ENCODE results near the gene SDK2. TPM values are rescaled to one million over a fixed set of nuclear protein-coding genes. Genes with fewer than 3 reads are reported as not detected.
A peak's percentile ranks its signal among the peaks of the same experiment; 100 is the strongest.

The SDK2 gene
- total RNA-seq, 1 donor from 2014 or later = 11.2 TPM

DNA sequence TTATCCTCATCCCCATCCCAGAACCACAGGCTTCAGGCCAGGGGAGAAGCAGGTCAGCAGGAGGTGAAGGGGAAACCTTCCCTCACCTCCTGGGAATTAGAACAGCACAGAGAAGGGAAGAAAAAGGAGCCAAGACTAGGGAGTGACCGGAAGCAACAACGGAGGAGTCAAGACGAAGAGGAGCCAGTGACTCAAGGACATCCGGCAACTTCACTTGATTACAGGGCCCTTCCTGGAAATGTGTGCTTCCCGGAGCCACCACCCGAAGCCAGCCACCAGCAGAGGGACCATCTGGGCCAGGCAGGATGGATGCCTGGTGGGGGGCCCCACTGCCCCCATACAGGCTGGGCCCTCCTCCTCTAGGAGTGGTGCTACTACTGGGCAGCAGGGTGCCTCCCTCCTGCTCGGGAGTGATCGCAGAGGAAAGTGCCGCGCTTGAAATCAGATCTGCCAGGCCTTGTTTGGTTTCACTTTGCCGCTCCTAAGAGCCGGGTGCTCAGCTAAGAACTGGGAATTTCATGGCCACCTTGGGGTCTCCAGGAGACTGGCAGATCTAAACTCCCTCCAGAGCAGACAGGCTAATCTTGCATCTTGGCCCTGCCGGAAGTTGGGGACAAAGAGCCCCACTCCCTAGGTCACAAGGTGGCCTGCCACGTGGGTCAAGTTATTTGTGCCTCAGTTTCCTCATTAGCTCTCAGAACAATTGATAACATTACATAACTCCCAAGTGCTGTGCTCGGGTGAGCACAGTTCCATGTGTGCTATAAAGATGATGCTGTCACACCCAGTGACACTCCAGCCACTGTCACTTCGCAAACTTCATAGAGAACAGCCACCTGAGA is 339.1 kb downstream of the SDK2 start:
- Mint-ChIP-seq H3K4me3 (ENCODE audit: unreplicated experiment) (peak overlapping the region; percentile 47), H3K4me1 (ENCODE audit: low read depth, unreplicated experiment) (peaks cover 24% of the 10 kb centered on the region), H3K9me3 (ENCODE audit: unreplicated experiment) (no peaks in the 10 kb centered on the region), H3K27ac (ENCODE audit: unreplicated experiment) (no peak overlapping the region), H3K36me3 (ENCODE audit: low read depth, unreplicated experiment) (no peaks in the 10 kb centered on the region), H3K27me3 (ENCODE audit: low read depth, unreplicated experiment) (no peaks in the 10 kb centered on the region)
- Histone ChIP-seq H3K27ac (ENCODE audit: low read depth, low read length) (peak overlapping the region; percentile 74), H3K4me1 (ENCODE audit: insufficient read depth, low read length) (peaks cover 56% of the 10 kb centered on the region), H3K36me3 (ENCODE audit: insufficient read depth, low read length) (no peaks in the 10 kb centered on the region), H2AFZ (ENCODE audit: low read depth, low read length) (peak overlapping the region; percentile 59), H3K4me3 (ENCODE audit: insufficient read depth, low read depth, low read length) (peak overlapping the region; percentile 43), H3K9me3 (ENCODE audit: insufficient read depth, low read depth, low read length) (no peaks in the 10 kb centered on the region), H4K20me1 (ENCODE audit: insufficient read depth, low read length) (peaks cover 49% of the 10 kb centered on the region), H3K4me2 (ENCODE audit: low read length) (peak overlapping the region; percentile 87), H3K79me2 (ENCODE audit: insufficient read depth, low read length) (peaks cover 93% of the 10 kb centered on the region), H3K27me3 (ENCODE audit: insufficient read depth, low read length) (no peaks in the 10 kb centered on the region), H3K9ac (ENCODE audit: low read length) (peak overlapping the region; percentile 78)
- DNase-seq (ENCODE audit: low read depth) = peak; percentile 67
- peak; percentile 17 for FAIRE-seq
- no peak for TF ChIP-seq EZH2 (IDR thresholded peaks at IDR 0.05; ENCODE audit: insufficient read depth, low read length)
- TF ChIP-seq, protein P1, sequence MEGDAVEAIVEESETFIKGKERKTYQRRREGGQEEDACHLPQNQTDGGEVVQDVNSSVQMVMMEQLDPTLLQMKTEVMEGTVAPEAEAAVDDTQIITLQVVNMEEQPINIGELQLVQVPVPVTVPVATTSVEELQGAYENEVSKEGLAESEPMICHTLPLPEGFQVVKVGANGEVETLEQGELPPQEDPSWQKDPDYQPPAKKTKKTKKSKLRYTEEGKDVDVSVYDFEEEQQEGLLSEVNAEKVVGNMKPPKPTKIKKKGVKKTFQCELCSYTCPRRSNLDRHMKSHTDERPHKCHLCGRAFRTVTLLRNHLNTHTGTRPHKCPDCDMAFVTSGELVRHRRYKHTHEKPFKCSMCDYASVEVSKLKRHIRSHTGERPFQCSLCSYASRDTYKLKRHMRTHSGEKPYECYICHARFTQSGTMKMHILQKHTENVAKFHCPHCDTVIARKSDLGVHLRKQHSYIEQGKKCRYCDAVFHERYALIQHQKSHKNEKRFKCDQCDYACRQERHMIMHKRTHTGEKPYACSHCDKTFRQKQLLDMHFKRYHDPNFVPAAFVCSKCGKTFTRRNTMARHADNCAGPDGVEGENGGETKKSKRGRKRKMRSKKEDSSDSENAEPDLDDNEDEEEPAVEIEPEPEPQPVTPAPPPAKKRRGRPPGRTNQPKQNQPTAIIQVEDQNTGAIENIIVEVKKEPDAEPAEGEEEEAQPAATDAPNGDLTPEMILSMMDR (IDR thresholded peaks at IDR 0.05; ENCODE audit: insufficient read depth, low read depth, low read length) = peak; percentile 20

DNA sequence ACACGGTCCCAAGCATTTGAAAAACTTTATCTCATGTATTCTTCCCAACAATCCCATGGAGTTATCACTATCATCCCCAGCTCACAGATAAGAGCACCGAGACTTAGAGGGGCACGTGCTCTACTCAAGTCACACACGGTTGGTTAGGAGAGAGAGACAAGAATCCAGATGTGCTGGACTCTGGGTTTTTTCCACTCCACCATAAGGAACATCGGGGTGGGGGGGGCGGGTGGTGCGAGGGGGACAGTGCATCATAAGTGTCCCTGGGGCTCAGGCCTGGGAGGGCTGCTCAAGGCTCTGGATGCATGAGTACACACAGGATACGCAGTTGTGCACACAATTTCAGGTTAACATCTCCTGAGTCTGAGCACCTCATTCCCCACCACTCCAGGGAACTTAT is 339.8 kb downstream of the SDK2 start:
- no peak for TF ChIP-seq EZH2 (IDR thresholded peaks at IDR 0.05; ENCODE audit: insufficient read depth, low read length)
- DNase-seq (ENCODE audit: low read depth) = no peak
- Mint-ChIP-seq H3K9me3 (ENCODE audit: unreplicated experiment) (no peaks in the 10 kb centered on the region), H3K36me3 (ENCODE audit: low read depth, unreplicated experiment) (peaks cover 2% of the 10 kb centered on the region), H3K27me3 (ENCODE audit: low read depth, unreplicated experiment) (no peaks in the 10 kb centered on the region), H3K4me3 (ENCODE audit: unreplicated experiment) (peak overlapping the region; percentile 66), H3K27ac (ENCODE audit: unreplicated experiment) (no peak overlapping the region), H3K4me1 (ENCODE audit: low read depth, unreplicated experiment) (peaks cover 24% of the 10 kb centered on the region)
- no peak for FAIRE-seq
- Histone ChIP-seq H3K27ac (ENCODE audit: low read depth, low read length) (peak overlapping the region; percentile 74), H3K4me2 (ENCODE audit: low read length) (peak overlapping the region; percentile 87), H3K27me3 (ENCODE audit: insufficient read depth, low read length) (no peaks in the 10 kb centered on the region), H3K4me1 (ENCODE audit: insufficient read depth, low read length) (peaks cover 48% of the 10 kb centered on the region), H2AFZ (ENCODE audit: low read depth, low read length) (peak overlapping the region; percentile 59), H4K20me1 (ENCODE audit: insufficient read depth, low read length) (peaks cover 55% of the 10 kb centered on the region), H3K4me3 (ENCODE audit: insufficient read depth, low read depth, low read length) (no peak overlapping the region), H3K9ac (ENCODE audit: low read length) (peak overlapping the region; percentile 78), H3K36me3 (ENCODE audit: insufficient read depth, low read length) (no peaks in the 10 kb centered on the region), H3K9me3 (ENCODE audit: insufficient read depth, low read depth, low read length) (no peaks in the 10 kb centered on the region), H3K79me2 (ENCODE audit: insufficient read depth, low read length) (peaks cover 93% of the 10 kb centered on the region)

DNA sequence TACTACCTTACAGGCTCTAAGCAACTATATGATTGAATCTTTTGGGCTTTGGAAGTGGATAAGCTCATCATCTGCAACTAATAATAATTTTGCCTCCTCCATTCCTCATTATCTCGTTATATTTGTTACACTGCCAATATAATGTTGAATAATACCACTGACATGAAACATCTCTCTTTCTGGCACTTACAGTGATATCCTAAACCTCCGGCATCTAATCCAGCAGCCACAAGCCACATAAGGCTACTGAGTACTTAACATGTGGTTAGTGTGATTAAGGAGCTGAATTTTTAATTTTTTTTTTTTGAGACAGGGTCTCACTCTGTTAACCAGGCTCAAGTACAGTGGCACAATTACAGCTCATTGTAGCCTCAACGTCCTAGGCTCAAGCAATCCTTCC is 342.1 kb downstream of the SDK2 start:
- Histone ChIP-seq H3K4me3 (ENCODE audit: insufficient read depth, low read depth, low read length) (no peak overlapping the region), H3K9ac (ENCODE audit: low read length) (no peak overlapping the region), H2AFZ (ENCODE audit: low read depth, low read length) (no peak overlapping the region), H3K4me1 (ENCODE audit: insufficient read depth, low read length) (peaks cover 46% of the 10 kb centered on the region), H3K36me3 (ENCODE audit: insufficient read depth, low read length) (no peaks in the 10 kb centered on the region), H3K79me2 (ENCODE audit: insufficient read depth, low read length) (peaks cover 91% of the 10 kb centered on the region), H3K27me3 (ENCODE audit: insufficient read depth, low read length) (no peaks in the 10 kb centered on the region), H3K4me2 (ENCODE audit: low read length) (no peak overlapping the region), H3K9me3 (ENCODE audit: insufficient read depth, low read depth, low read length) (no peaks in the 10 kb centered on the region), H4K20me1 (ENCODE audit: insufficient read depth, low read length) (peaks cover 66% of the 10 kb centered on the region), H3K27ac (ENCODE audit: low read depth, low read length) (no peak overlapping the region)
- Mint-ChIP-seq H3K27me3 (ENCODE audit: low read depth, unreplicated experiment) (no peaks in the 10 kb centered on the region), H3K27ac (ENCODE audit: unreplicated experiment) (no peak overlapping the region), H3K4me3 (ENCODE audit: unreplicated experiment) (no peak overlapping the region), H3K4me1 (ENCODE audit: low read depth, unreplicated experiment) (peaks cover 23% of the 10 kb centered on the region), H3K9me3 (ENCODE audit: unreplicated experiment) (no peaks in the 10 kb centered on the region), H3K36me3 (ENCODE audit: low read depth, unreplicated experiment) (peaks cover 2% of the 10 kb centered on the region)
- FAIRE-seq = no peak
- DNase-seq (ENCODE audit: low read depth) = peak; percentile 83
- no peak for TF ChIP-seq EZH2 (IDR thresholded peaks at IDR 0.05; ENCODE audit: insufficient read depth, low read length)
- TF ChIP-seq, protein P1 (IDR thresholded peaks at IDR 0.05; ENCODE audit: insufficient read depth, low read depth, low read length) = no peak
